PC-9 (cell line): ENCODE results near the gene CUX1. TPM values are rescaled to one million over a fixed set of nuclear protein-coding genes. Genes with fewer than 3 reads are reported as not detected.

Experiments
- BruUV-seq: library from RNA; stranded (reverse); fragments of 400-500 nt; replicated peaks from 2 replicates; lab custom pipeline; 2021; lab: Mats Ljungman, UMichigan
- CTCF ChIA-PET: fragments of 300-600 bp; sonication (Branson Sonifier 250); formaldehyde crosslinking; loops from one replicate; lab custom pipeline; 2022; ENCODE audit warnings: antibody characterized with exemption; lab: Charles Lee
- POLR2A ChIA-PET: fragments of 300-600 bp; sonication (Branson Sonifier 250); formaldehyde crosslinking; loops from one replicate; lab custom pipeline; 2022; ENCODE audit warnings: antibody characterized with exemption; ENCODE audit not compliant: unreplicated experiment; lab: Charles Lee
- DNase-seq, 2 experiments: peaks; one replicate each; pipeline versions ENCODE4 v3.0.0 to v3.0.0-alpha.2; 2015 to 2022; ENCODE audit warnings: mixed read lengths in 1 of 2
- H2AFZ ChIP-seq: fragments of 200-600 bp; sonication (generic); 2 replicates; pipeline ENCODE4 v1.8.1; 2017; ENCODE audit warnings: antibody characterized with exemption
- H3F3A ChIP-seq: fragments of 200-600 bp; sonication (generic); 2 replicates; pipeline ENCODE4 v1.8.1; 2017; ENCODE audit warnings: antibody characterized with exemption, mild to moderate bottlenecking, low read depth; ENCODE audit not compliant: insufficient read depth
- H3K27ac ChIP-seq: fragments of 200-600 bp; sonication (generic); 2 replicates; pipeline ENCODE4 v1.6.1; 2016; ENCODE audit warnings: mixed run types
- H3K27me3 ChIP-seq: fragments of 200-600 bp; sonication (generic); 2 replicates; pipeline ENCODE4 v1.6.1; 2016; ENCODE audit warnings: low read depth, mixed run types; ENCODE audit not compliant: insufficient read depth
- H3K36me3 ChIP-seq: fragments of 200-600 bp; sonication (generic); 2 replicates; pipeline ENCODE4 v1.6.1; 2016; ENCODE audit warnings: low read depth, mixed run types
- H3K4me1 ChIP-seq: fragments of 200-600 bp; sonication (generic); replicated peaks from 2 replicates; pipeline ENCODE4 v1.6.1; 2016; ENCODE audit warnings: mixed run types; ENCODE audit not compliant: insufficient read depth
- H3K4me2 ChIP-seq: fragments of 200-600 bp; sonication (generic); 2 replicates; pipeline ENCODE4 v1.6.1; 2017; ENCODE audit warnings: mixed run types
- H3K4me3 ChIP-seq: fragments of 200-600 bp; sonication (generic); 2 replicates; pipeline ENCODE4 v1.6.1; 2016; ENCODE audit warnings: mixed run types
- H3K79me2 ChIP-seq: fragments of 200-600 bp; sonication (generic); 2 replicates; pipeline ENCODE4 v1.6.1; 2017; ENCODE audit warnings: low read depth, mixed run types
- H3K9me2 ChIP-seq: fragments of 200-600 bp; sonication (generic); 2 replicates; pipeline ENCODE4 v1.8.1; 2017; ENCODE audit warnings: mild to moderate bottlenecking; ENCODE audit not compliant: insufficient read depth
- H3K9me3 ChIP-seq: fragments of 200-600 bp; sonication (generic); 2 replicates; pipeline ENCODE4 v1.8.1; 2016; ENCODE audit warnings: low read depth; ENCODE audit not compliant: insufficient read depth
- H4K20me1 ChIP-seq: fragments of 200-600 bp; sonication (generic); 2 replicates; pipeline ENCODE4 v1.8.1; 2017; ENCODE audit not compliant: insufficient read depth
- CTCF ChIP-seq: fragments of 200-600 bp; sonication (generic); conservative IDR thresholded peaks from 2 replicates; pipeline ENCODE4 v1.6.1; 2017; ENCODE audit warnings: mixed run types, antibody characterized with exemption, mild to moderate bottlenecking, moderate library complexity
- EZH2 ChIP-seq: fragments of 200-600 bp; sonication (generic); IDR thresholded peaks from 2 replicates; pipeline ENCODE4 v1.8.0; 2017; ENCODE audit warnings: antibody characterized with exemption, low read depth
- intact Hi-C: fragments of 100-400 bp; cut with micrococcal nuclease; formaldehyde crosslinking; loops from one replicate; pipeline ENCODE4 v1.10.0; 2022; ENCODE audit not compliant: unreplicated experiment
- total RNA-seq: library from RNA; stranded (reverse); gene quantifications from 2 replicates; pipeline ENCODE4 v1.2.3, GENCODE V29; 2021

The CUX1 gene
- total RNA-seq, 1 experiment from 2014 or later: 83.3 TPM

- H2AFZ ChIP-seq: no peak overlapping the region
- no peak for DNase-seq
- no TSS peak for BruUV-seq
- H3F3A ChIP-seq: no peaks in the 10 kb centered on the region; the same call in 1 of the 2 replicates
- H3K4me3 ChIP-seq: no peak overlapping the region
- ChIA-PET POLR2A (no interaction called here), CTCF (no interaction called here)
- no peaks in the 10 kb centered on the region for H3K9me2 ChIP-seq
- no peaks in the 10 kb centered on the region for H3K9me3 ChIP-seq
- peaks cover 12% of the 10 kb centered on the region for H3K4me1 ChIP-seq
- H4K20me1 ChIP-seq: no peaks in the 10 kb centered on the region
- intact Hi-C loops: no loop called here
- no peaks in the 10 kb centered on the region for H3K79me2 ChIP-seq
- H3K36me3 ChIP-seq: no peaks in the 10 kb centered on the region
- H3K4me2 ChIP-seq: no peak overlapping the region
- TF ChIP-seq CTCF: no peak
- TF ChIP-seq EZH2: no peak
- no peak overlapping the region for H3K27ac ChIP-seq
- H3K27me3 ChIP-seq: no peaks in the 10 kb centered on the region
Measured at GRCh38 chr7:101983147-101983811, 165.9 kb downstream of the CUX1 start.

- CTCF ChIA-PET: no interaction called here
- intact Hi-C loops: no loop called here
- Histone ChIP-seq H3K4me3 (no peak overlapping the region), H3K36me3 (no peaks in the 10 kb centered on the region), H3K27me3 (no peaks in the 10 kb centered on the region), H3K4me1 (peaks cover 12% of the 10 kb centered on the region), H3K79me2 (no peaks in the 10 kb centered on the region), H3K4me2 (no peak overlapping the region), H4K20me1 (no peaks in the 10 kb centered on the region), H3K27ac (no peak overlapping the region), H2AFZ (no peak overlapping the region), H3K9me3 (no peaks in the 10 kb centered on the region), H3F3A (no peaks in the 10 kb centered on the region; the same call in 1 of the 2 replicates), H3K9me2 (no peaks in the 10 kb centered on the region)
- TF ChIP-seq CTCF: no peak
- no peak for TF ChIP-seq EZH2
- no TSS peak for BruUV-seq
- POLR2A ChIA-PET: no interaction called here
- no peak for DNase-seq
Measured at GRCh38 chr7:101984133-101984879, 166.9 kb downstream of the CUX1 start.

- no peak overlapping the region for H3K4me3 ChIP-seq
- H3K9me2 ChIP-seq: no peaks in the 10 kb centered on the region
- H3K79me2 ChIP-seq: no peaks in the 10 kb centered on the region
- intact Hi-C loops: no loop called here
- no peak for TF ChIP-seq CTCF
- no peak for TF ChIP-seq EZH2
- H3K27ac ChIP-seq: no peak overlapping the region
- peaks cover 12% of the 10 kb centered on the region for H3K4me1 ChIP-seq
- DNase-seq: no peak
- CTCF ChIA-PET: no interaction called here
- H3F3A ChIP-seq: no peaks in the 10 kb centered on the region; the same call in 1 of the 2 replicates
- H4K20me1 ChIP-seq: no peaks in the 10 kb centered on the region
- POLR2A ChIA-PET: no interaction called here
- H3K27me3 ChIP-seq: no peaks in the 10 kb centered on the region
- no TSS peak for BruUV-seq
- H3K4me2 ChIP-seq: no peak overlapping the region
- H3K9me3 ChIP-seq: no peaks in the 10 kb centered on the region
- H2AFZ ChIP-seq: no peak overlapping the region
- no peaks in the 10 kb centered on the region for H3K36me3 ChIP-seq
Measured at GRCh38 chr7:101985057-101985902, 167.9 kb downstream of the CUX1 start.
